Muscle of leg (tissue), 11 donors: ENCODE measurements around the gene HOXA13. TPM values are rescaled to one million over a fixed set of nuclear protein-coding genes. Genes with fewer than 3 reads are reported as not detected.
A peak's percentile ranks its signal among the peaks of the same experiment; 100 is the strongest.

Experiments used
- DNase-seq: peaks from one replicate; pipeline ENCODE4 v3.0.0; 2013
- H3K27ac ChIP-seq: one replicate; pipeline ENCODE4 v1.5.1; 2013; ENCODE audit warnings: mild to moderate bottlenecking, low read length, control low read depth
- H3K27me3 ChIP-seq: one replicate; pipeline ENCODE4 v1.6.1; 2013; ENCODE audit warnings: low read length; ENCODE audit not compliant: control insufficient read depth, insufficient read depth
- H3K36me3 ChIP-seq: one replicate; pipeline ENCODE4 v1.6.1; 2013; ENCODE audit warnings: low read length; ENCODE audit not compliant: control insufficient read depth, insufficient read depth
- H3K4me1 ChIP-seq: one replicate; pipeline ENCODE4 v1.6.1; 2013; ENCODE audit warnings: low read length; ENCODE audit not compliant: control insufficient read depth, insufficient read depth
- H3K4me3 ChIP-seq: one replicate; pipeline ENCODE4 v1.5.1; 2013; ENCODE audit warnings: low read length, control low read depth
- H3K9me3 ChIP-seq: replicated peaks from 2 replicates; pipeline ENCODE4 v1.6.1; 2013; ENCODE audit warnings: low read depth, low read length; ENCODE audit not compliant: control insufficient read depth
- WGBS: methylation state at CpG from one replicate; pipeline ENCODE4 v1.1.5; 2013; ENCODE audit warnings: missing lambda C conversion rate; ENCODE audit not compliant: insufficient coverage; 5-methylcytosine and 5-hydroxymethylcytosine counted together
- polyA plus RNA-seq, 8 donors: library from polyadenylated mRNA; unstranded; fragments of 120-200 nt; gene quantifications; one replicate each; pipeline versions ENCODE4 v1.2.1 to v1.2.3, GENCODE V29; 2013; ENCODE audit warnings: inconsistent platforms in 1 of 8, low replicate concordance in 1 of 8; ENCODE audit not compliant: insufficient read length in 8 of 8, insufficient read depth in 1 of 8
- total RNA-seq: library from RNA; stranded (reverse); fragments of 120-200 nt; gene quantifications from one replicate; pipeline ENCODE4 v1.2.4, GENCODE V29; 2013

The HOXA13 gene
- total and polyA plus RNA-seq, 9 donors, result 0.27 to 1.6 (median 0.48) TPM; not detected in 2

- H3K4me1 ChIP-seq, result peaks cover 28% of the 10 kb centered on the region
- H3K27me3 ChIP-seq, result peaks cover 74% of the 10 kb centered on the region
- no peaks in the 10 kb centered on the region for H3K9me3 ChIP-seq
- peak overlapping the region; percentile 38 for H3K4me3 ChIP-seq
- no peak overlapping the region for H3K27ac ChIP-seq
- peak; percentile 44 for DNase-seq
- H3K36me3 ChIP-seq, result no peaks in the 10 kb centered on the region
- WGBS, result under 1% methylated on average over 87 of the region's 93 CpGs
These were observed 755 bp downstream of the HOXA13 start for GRCh38 chr7:27198871-27199801.

- Histone ChIP-seq H3K27ac (no peak overlapping the region), H3K9me3 (no peaks in the 10 kb centered on the region), H3K4me3 (peak overlapping the region; percentile 38), H3K36me3 (no peaks in the 10 kb centered on the region), H3K4me1 (peaks cover 33% of the 10 kb centered on the region), H3K27me3 (peaks cover 72% of the 10 kb centered on the region)
- peak; percentile 15 for DNase-seq
- 6% methylated on average over 8 of the region's 29 CpGs for WGBS
These were observed 1.6 kb downstream of the HOXA13 start for GRCh38 chr7:27198138-27198841.

- H3K36me3 ChIP-seq, result no peaks in the 10 kb centered on the region
- H3K4me3 ChIP-seq, result no peak overlapping the region
- peak; percentile 23 for DNase-seq
- H3K27ac ChIP-seq, result no peak overlapping the region
- peaks cover 39% of the 10 kb centered on the region for H3K4me1 ChIP-seq
- H3K9me3 ChIP-seq, result no peaks in the 10 kb centered on the region
- H3K27me3 ChIP-seq, result peaks cover 71% of the 10 kb centered on the region
- WGBS, result 24% methylated on average over 5 of the region's 18 CpGs
These were observed 2.5 kb downstream of the HOXA13 start for GRCh38 chr7:27197137-27198042.

GRCh38 chr7:27196287-27196767, 3.6 kb downstream of the HOXA13 start:
- Histone ChIP-seq H3K27ac (no peak overlapping the region), H3K36me3 (no peaks in the 10 kb centered on the region), H3K4me3 (no peak overlapping the region), H3K9me3 (no peaks in the 10 kb centered on the region), H3K27me3 (peaks cover 71% of the 10 kb centered on the region), H3K4me1 (peaks cover 36% of the 10 kb centered on the region)
- peak; percentile 87 for DNase-seq
- WGBS, result 2% methylated on average over 6 of the region's 6 CpGs

- WGBS, result no CpG with 5 or more reads among the region's 9 CpGs
- no peak overlapping the region for H3K27ac ChIP-seq
- H3K4me1 ChIP-seq, result peaks cover 39% of the 10 kb centered on the region
- no peak for DNase-seq
- H3K27me3 ChIP-seq, result peaks cover 72% of the 10 kb centered on the region
- no peak overlapping the region for H3K4me3 ChIP-seq
- H3K9me3 ChIP-seq, result no peaks in the 10 kb centered on the region
- H3K36me3 ChIP-seq, result no peaks in the 10 kb centered on the region
These were observed 5.1 kb downstream of the HOXA13 start for GRCh38 chr7:27194686-27195379.

GRCh38 chr7:27194002-27194352, 5.9 kb downstream of the HOXA13 start:
- Histone ChIP-seq H3K4me3 (no peak overlapping the region), H3K27me3 (peaks cover 76% of the 10 kb centered on the region), H3K36me3 (no peaks in the 10 kb centered on the region), H3K9me3 (no peaks in the 10 kb centered on the region), H3K4me1 (peaks cover 45% of the 10 kb centered on the region), H3K27ac (peak overlapping the region; percentile 87)
- no CpG with 5 or more reads among the region's 2 CpGs for WGBS
- no peak for DNase-seq

- peaks cover 45% of the 10 kb centered on the region for H3K4me1 ChIP-seq
- H3K9me3 ChIP-seq, result no peaks in the 10 kb centered on the region
- H3K36me3 ChIP-seq, result no peaks in the 10 kb centered on the region
- peaks cover 76% of the 10 kb centered on the region for H3K27me3 ChIP-seq
- DNase-seq, result peak; percentile 21
- peak overlapping the region; percentile 87 for H3K27ac ChIP-seq
- peak overlapping the region; percentile 39 for H3K4me3 ChIP-seq
- WGBS, result 46% methylated on average over 20 of the region's 29 CpGs
These were observed 6.4 kb downstream of the HOXA13 start for GRCh38 chr7:27193335-27194001.

- 7% methylated on average over 57 of the region's 78 CpGs for WGBS
- Histone ChIP-seq H3K27me3 (peaks cover 76% of the 10 kb centered on the region), H3K4me1 (peaks cover 52% of the 10 kb centered on the region), H3K4me3 (peak overlapping the region; percentile 49), H3K27ac (peak overlapping the region; percentile 92), H3K9me3 (no peaks in the 10 kb centered on the region), H3K36me3 (no peaks in the 10 kb centered on the region)
- peak; percentile 56 for DNase-seq
These were observed 7.2 kb downstream of the HOXA13 start for GRCh38 chr7:27192546-27193334.
